NCI-H69 (cell line): ENCODE data around the gene CD40.

ENCODE experiments used
- DNase-seq: peaks from one replicate; lab custom pipeline; 2025; lab: John Stamatoyannopoulos, UW

CD40 gene

DNA sequence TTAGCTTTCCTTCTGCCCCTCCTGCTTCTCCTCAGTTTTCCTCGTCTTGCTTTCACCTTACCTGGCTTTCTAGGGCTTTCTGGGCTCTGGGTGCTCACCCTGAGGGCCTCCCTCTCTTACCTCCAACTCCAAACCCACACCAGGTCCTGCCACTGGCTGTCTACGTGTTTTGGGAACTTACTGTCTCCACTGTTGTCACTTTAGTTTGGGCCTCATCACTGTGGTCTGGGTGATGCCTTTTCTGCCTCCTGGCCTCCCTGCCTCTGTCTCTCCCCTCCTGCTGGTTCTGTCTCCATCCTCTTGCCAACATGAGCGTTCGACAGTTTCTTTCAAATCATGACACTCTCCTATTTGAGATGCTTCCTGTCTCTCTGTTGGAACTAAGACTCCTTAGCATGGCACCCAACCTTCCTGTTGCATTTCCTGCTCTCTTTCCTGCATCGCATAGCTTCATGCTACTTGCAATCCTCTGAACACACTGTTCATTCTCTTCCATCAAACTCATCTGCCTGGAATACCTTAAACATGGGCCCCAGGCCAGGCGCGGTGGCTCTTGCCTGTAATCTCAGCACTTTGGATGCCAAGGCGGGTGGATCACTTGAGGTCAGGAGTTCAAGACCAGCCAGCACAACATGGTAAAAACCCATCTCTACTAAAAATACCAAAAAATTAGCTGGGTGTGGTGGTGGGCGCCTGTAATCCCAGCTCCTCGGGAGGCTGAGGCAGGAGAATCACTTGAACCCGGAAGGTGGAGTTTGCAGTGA is 5.5 kb downstream of the CD40 start:
- no peak for DNase-seq

DNA sequence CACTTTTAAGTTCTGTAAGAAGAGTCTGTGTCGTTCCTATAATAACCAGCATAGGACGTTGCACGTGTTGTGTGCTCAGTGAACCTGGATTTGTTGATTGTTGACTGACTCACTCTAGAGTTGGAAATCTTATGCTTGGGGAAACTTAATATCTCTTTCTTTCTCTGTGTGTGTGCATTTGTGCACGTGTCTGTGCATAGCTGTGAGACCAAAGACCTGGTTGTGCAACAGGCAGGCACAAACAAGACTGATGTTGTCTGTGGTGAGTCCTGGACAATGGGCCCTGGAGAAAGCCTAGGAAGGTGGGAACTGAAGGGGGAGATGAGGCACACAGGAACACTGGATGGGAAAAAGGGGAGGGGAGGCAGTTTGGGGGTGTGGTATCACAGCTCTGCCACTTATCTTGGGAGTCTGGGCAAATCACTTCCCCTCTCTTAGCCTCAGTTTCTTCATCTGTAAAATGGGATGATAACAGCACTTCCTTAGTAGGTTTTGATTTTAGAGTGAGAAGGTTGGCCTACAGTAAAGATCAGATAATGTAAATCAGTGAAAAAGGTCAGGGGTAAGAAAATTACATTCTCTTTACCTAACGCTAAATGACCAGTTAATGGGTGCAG is 8.4 kb downstream of the CD40 start:
- no peak for DNase-seq

GRCh38 chr20:46127396-46128010 is 9.4 kb downstream of the CD40 start:
- no peak for DNase-seq

GRCh38 chr20:46128310-46129151 is 10.4 kb downstream of the CD40 start:
- DNase-seq: peak; percentile 54

- peak; percentile 80 for DNase-seq
These were observed 11.9 kb downstream of the CD40 start for GRCh38 chr20:46129955-46130481.

GRCh38 chr20:46130534-46130933 is 12.4 kb downstream of the CD40 start:
- peak; percentile 83 for DNase-seq

GRCh38 chr20:46131396-46131795 is 13.3 kb downstream of the CD40 start:
- no peak for DNase-seq

DNA sequence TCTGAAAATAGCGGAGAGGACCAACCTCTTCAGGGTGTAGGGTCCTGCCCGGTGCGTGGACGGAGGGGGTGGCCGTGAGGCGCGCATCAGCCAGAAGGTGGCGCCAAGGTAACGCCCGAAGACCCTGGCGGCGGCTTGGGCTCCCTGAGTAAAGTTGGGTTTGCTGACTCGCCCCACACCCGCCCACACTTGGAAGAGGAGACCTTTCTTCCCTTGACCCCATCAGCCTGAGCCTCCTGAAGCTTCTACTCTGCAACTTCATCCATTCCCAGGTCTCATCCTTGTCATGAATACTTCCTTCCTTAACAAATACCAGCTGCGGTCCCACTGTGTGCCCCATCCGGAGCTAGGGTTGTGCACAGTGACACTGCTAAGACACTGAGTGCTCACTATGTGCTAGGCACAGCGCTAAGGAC is 14.6 kb downstream of the CD40 start:
- DNase-seq: peak; percentile 74

- no peak for DNase-seq
These were observed 16.0 kb downstream of the CD40 start for GRCh38 chr20:46133886-46134654.

- DNase-seq: peak; percentile 33
These were observed 16.6 kb downstream of the CD40 start for GRCh38 chr20:46134716-46135115.

GRCh38 chr20:46135856-46136633 is 17.9 kb downstream of the CD40 start:
- DNase-seq: peak; percentile 93

- DNase-seq: peak; percentile 15
These were observed 19.7 kb downstream of the CD40 start for GRCh38 chr20:46137816-46138215.

GRCh38 chr20:46139266-46139889 is 21.3 kb downstream of the CD40 start:
- peak; percentile 75 for DNase-seq

GRCh38 chr20:46139908-46140482 is 21.9 kb downstream of the CD40 start:
- DNase-seq: peak; percentile 96

- DNase-seq: no peak
These were observed 24.0 kb downstream of the CD40 start for GRCh38 chr20:46142124-46142523.

DNA sequence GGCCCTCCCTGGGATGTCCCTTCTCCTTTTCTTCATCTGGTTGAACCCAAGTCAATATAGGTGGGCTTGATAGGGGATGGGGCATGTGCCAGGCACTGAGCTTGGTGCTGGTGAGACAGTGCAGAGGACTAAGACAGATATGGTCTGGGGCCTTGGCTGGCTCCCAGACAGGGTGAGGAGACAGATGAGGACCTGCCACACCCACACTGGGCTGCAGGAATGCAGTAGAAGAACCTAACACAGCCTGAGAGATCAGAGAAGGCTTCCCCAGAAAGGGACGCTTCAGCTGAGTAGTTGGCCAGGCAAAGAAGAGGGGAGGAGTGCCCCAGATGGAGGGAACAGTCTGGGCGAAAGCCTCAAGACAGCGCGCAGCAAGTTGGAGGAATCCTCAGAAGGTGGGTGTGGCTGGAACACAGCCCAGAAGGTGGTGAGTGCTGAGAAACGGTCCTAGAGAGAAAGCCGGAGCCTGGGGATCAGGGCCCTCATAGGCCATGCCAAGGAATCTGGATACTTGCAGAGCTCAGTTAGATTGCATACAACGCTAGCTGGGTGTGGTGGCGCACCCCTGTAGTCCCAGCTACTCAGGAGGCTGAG is 26.4 kb downstream of the CD40 start:
- DNase-seq: no peak

DNA sequence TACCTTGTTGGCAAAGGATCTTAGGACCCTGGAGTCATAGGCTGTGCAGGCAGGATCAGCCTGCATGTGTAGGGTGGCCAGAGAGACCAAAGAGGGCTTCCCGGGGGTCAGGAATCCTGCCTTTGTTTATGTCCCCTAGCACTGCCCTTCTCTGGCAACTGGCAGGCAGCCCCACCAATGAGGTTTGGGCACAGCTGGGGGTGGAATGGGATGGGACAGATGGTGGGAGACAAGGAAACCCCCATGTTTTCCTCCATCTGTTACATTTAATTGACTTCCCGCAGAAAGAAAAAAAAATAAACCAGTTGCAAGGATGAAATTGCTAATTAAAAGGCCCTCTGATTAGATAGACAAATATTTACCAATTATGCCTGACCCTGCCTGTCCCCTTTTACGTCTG is 27.6 kb downstream of the CD40 start:
- DNase-seq: peak; percentile 95

DNA sequence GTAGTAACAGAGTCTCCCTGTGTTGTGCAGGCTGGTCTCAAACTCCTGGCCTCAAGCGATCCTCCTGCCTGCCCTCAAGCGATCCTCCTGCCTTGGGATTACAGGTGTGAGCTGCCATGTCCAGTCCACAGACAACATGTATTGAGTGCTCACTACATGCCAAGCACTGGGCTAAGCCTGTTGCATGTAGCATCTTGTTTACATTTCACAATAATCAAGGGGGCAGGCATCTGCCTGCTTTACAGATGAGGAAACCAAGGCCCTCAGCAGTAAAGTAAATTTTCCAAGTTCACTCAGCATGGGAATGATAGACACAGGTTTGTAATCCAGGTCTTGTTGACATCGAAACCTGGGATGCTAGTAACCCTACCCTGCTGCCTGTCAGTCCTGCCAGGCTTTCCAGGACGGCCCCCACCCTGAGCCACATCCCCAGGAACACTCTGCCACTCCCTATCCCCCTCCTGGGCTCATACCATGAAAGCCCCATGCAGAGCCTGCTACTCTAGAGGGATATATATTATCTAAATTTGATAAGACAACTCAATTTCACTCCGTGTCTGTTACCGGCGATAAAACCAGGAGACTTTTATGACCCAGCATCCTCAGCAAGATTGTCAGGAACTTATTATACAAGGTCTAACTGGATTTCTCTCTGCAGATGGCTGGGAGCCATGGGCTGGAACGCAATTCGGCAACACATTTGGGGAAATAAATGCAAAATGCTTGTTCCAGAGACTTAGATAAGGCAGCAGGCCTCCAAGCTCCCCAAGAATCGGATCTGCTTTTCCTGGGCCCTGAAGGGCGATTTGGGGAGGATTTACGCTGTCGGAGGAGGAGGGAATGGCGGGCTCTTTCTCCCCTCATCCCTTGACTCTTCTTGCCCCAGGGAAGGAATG is 30.4 kb downstream of the CD40 start:
- no peak for DNase-seq
